Endothelial cell of umbilical vein (primary cell): ENCODE measurements around the gene SMOC1. TPM values are rescaled to one million over a fixed set of nuclear protein-coding genes. Genes with fewer than 3 reads are reported as not detected.

ENCODE experiments used
- BruUV-seq: library from RNA; stranded (reverse); fragments of 400-500 nt; replicated peaks from 2 replicates; lab custom pipeline; 2021; lab: Mats Ljungman, UMichigan
- CTCF ChIA-PET: fragments of 300-600, 350-600 bp; sonication (Branson Sonifier 250); formaldehyde crosslinking; loops from one replicate; lab custom pipeline; 2021; ENCODE audit warnings: antibody characterized with exemption, inconsistent platforms; lab: Charles Lee
- POLR2A ChIA-PET: fragments of 300-600, 350-600 bp; sonication (Branson Sonifier 250); formaldehyde crosslinking; loops from one replicate; lab custom pipeline; 2021; ENCODE audit warnings: antibody characterized with exemption, inconsistent platforms; lab: Charles Lee
- DNase-seq: peaks from one replicate; pipeline ENCODE4 v3.0.0-alpha.2; 2011; ENCODE audit warnings: low read depth, low spot score
- FAIRE-seq: peaks from 2 replicates; lab custom pipeline; 2011; peaks lifted over from hg19 to GRCh38; lab: Jason Lieb, UNC
- H2AFZ ChIP-seq: 2 replicates; pipeline ENCODE4 v1.6.0; 2012; ENCODE audit warnings: low read depth, low read length, control low read depth, inconsistent platforms
- H3K27ac ChIP-seq: 2 replicates; pipeline ENCODE4 v1.5.1; 2011; ENCODE audit warnings: low read depth, mild to moderate bottlenecking, control low read depth, low read length, moderate library complexity; ENCODE audit not compliant: insufficient read depth
- H3K27me3 ChIP-seq, 2 experiments: 2 replicates each; pipeline versions ENCODE4 v1.6.0 to v1.6.1; 2011; ENCODE audit warnings: low read length in 2 of 2, mixed read lengths in 1 of 2; ENCODE audit not compliant: control insufficient read depth in 2 of 2, insufficient read depth in 2 of 2
- H3K36me3 ChIP-seq, 2 experiments: 2 replicates in 1 of 2; 3 replicates in 1 of 2; pipeline ENCODE4 v1.5.1; 2011; ENCODE audit warnings: low read length in 2 of 2, mild to moderate bottlenecking in 1 of 2, moderate library complexity in 1 of 2; ENCODE audit not compliant: control insufficient read depth in 2 of 2, insufficient read depth in 2 of 2; ENCODE audit errors: extremely low read depth in 1 of 2
- H3K4me1 ChIP-seq: 3 replicates; pipeline ENCODE4 v1.5.1; 2011; ENCODE audit warnings: mild to moderate bottlenecking, low read length; ENCODE audit not compliant: control insufficient read depth, insufficient read depth; ENCODE audit errors: extremely low read depth
- H3K4me2 ChIP-seq: 2 replicates; pipeline ENCODE4 v1.6.1; 2011; ENCODE audit warnings: low read length, control low read depth, mixed read lengths; ENCODE audit not compliant: insufficient read depth
- H3K4me3 ChIP-seq, 3 experiments: fragments of 200-600 bp in 1 of 3; sonication (generic), shearing (Covaris generic) in 1 of 3; replicated peaks in 1 of 3; 2 replicates each; pipeline ENCODE4 v1.5.1; 2011 to 2016; ENCODE audit warnings: control low read depth in 3 of 3, low read length in 3 of 3, mild to moderate bottlenecking in 2 of 3, inconsistent platforms in 1 of 3, low read depth in 1 of 3, moderate library complexity in 1 of 3; ENCODE audit not compliant: insufficient read depth in 1 of 3
- H3K79me2 ChIP-seq: 2 replicates; pipeline ENCODE4 v1.6.0; 2012; ENCODE audit warnings: low read length, inconsistent platforms; ENCODE audit not compliant: control insufficient read depth, insufficient read depth
- H3K9ac ChIP-seq: replicated peaks from 2 replicates; pipeline ENCODE3; 2011; ENCODE audit warnings: low read length, control low read depth; ENCODE audit not compliant: insufficient read depth; ENCODE audit errors: extremely low read depth
- H3K9me1 ChIP-seq: replicated peaks from 3 replicates; pipeline ENCODE4 v1.6.0; 2011; ENCODE audit warnings: mild to moderate bottlenecking, low read length; ENCODE audit not compliant: control insufficient read depth, insufficient read depth; ENCODE audit errors: extremely low read depth
- H3K9me3 ChIP-seq: replicated peaks from 2 replicates; pipeline ENCODE4 v1.5.1; 2012; ENCODE audit warnings: low read length, inconsistent platforms; ENCODE audit not compliant: control insufficient read depth, insufficient read depth
- H4K20me1 ChIP-seq: replicated peaks from 2 replicates; pipeline ENCODE3; 2011; ENCODE audit warnings: mild to moderate bottlenecking, low read length; ENCODE audit not compliant: control insufficient read depth, insufficient read depth; ENCODE audit errors: extremely low read depth
- CTCF ChIP-seq, 2 donors: IDR thresholded peaks; 1 replicate in 1 of 2; 2 replicates in 1 of 2; pipeline ENCODE4 v1.5.1; 2011; ENCODE audit warnings: low read length in 2 of 2, mild to moderate bottlenecking in 2 of 2, moderate library complexity in 2 of 2, control low read depth in 1 of 2, inconsistent platforms in 1 of 2, low read depth in 1 of 2; ENCODE audit not compliant: insufficient read depth in 1 of 2; ENCODE audit errors: extremely low read depth in 1 of 2
- EZH2 ChIP-seq: IDR thresholded peaks from 2 replicates; pipeline ENCODE4 v1.6.1; 2012; ENCODE audit warnings: borderline replicate concordance, low read depth, mild to moderate bottlenecking, moderate library complexity, low read length, inconsistent platforms; ENCODE audit not compliant: severe bottlenecking
- FOS ChIP-seq: IDR thresholded peaks from 2 replicates; pipeline ENCODE4 v1.6.1; 2011; ENCODE audit warnings: mild to moderate bottlenecking, low read length, moderate library complexity, borderline replicate concordance; ENCODE audit not compliant: insufficient read depth
- GATA2 ChIP-seq: IDR thresholded peaks from 2 replicates; pipeline ENCODE4 v1.7.0; 2011; ENCODE audit warnings: low read depth, mild to moderate bottlenecking, moderate library complexity, mixed read lengths, low read length; ENCODE audit not compliant: insufficient read length, insufficient read depth
- JUN ChIP-seq: IDR thresholded peaks from 2 replicates; pipeline ENCODE4 v1.6.1; 2011; ENCODE audit warnings: borderline replicate concordance, low read depth; ENCODE audit not compliant: insufficient read length, insufficient read depth
- MAX ChIP-seq: IDR thresholded peaks from 2 replicates; pipeline ENCODE4 v1.6.1; 2011; ENCODE audit not compliant: insufficient read depth, insufficient read length
- MYC ChIP-seq: IDR thresholded peaks from one replicate; pipeline ENCODE4 v1.6.1; 2011; ENCODE audit warnings: mild to moderate bottlenecking, low read depth, low read length
- POLR2A ChIP-seq: IDR thresholded peaks from 2 replicates; pipeline ENCODE4 v1.6.1; 2012; ENCODE audit warnings: low read depth, mild to moderate bottlenecking, control low read depth, low read length
- POLR2AphosphoS5 ChIP-seq: IDR thresholded peaks from 2 replicates; pipeline ENCODE4 v1.6.1; 2012; ENCODE audit warnings: low read depth, mild to moderate bottlenecking, control low read depth, low read length, moderate library complexity; ENCODE audit not compliant: insufficient read depth
- dilution Hi-C: fragments of 300-500 bp; cut with MboI; formaldehyde crosslinking; loops from one replicate; pipeline ENCODE4 v1.15.0; 2019; ENCODE audit warnings: low sequenced_read_pairs; ENCODE audit not compliant: extremely low pct_ligation_motif_present
- intact Hi-C: fragments of 100-400 bp; cut with micrococcal nuclease; formaldehyde crosslinking; loops from one replicate; pipeline ENCODE4 v1.10.0; 2022
- polyA plus RNA-seq, 4 experiments: library from polyadenylated mRNA; depleted of rRNA in 3 of 4; stranded (reverse) in 3 of 4; unstranded in 1 of 4; fragments of >200 nt; gene quantifications; 2 replicates each; pipeline versions ENCODE4 v1.2.1 to v1.2.3, GENCODE V29; 2011 to 2012; ENCODE audit warnings: missing spikeins in 1 of 4
- total RNA-seq: library from RNA; stranded (reverse); gene quantifications from 2 replicates; pipeline ENCODE4 v1.2.3, GENCODE V29; 2021

SMOC1 gene
- total and polyA plus RNA-seq, 2 donors (not counting 3 experiments of a cell fraction or from before 2014, with no cell fraction given) = 0.97 to 1.1 TPM

- FAIRE-seq (no peak), DNase-seq (no peak)
- Histone ChIP-seq H3K36me3 (no peaks in the 10 kb centered on the region), H3K4me1 (no peaks in the 10 kb centered on the region), H3K9me1 (no peaks in the 10 kb centered on the region), H3K27me3 (no peaks in the 10 kb centered on the region), H3K4me2 (no peak overlapping the region), H3K9me3 (no peaks in the 10 kb centered on the region), H3K79me2 (no peaks in the 10 kb centered on the region), H3K27ac (no peak overlapping the region), H3K4me3 (no peak overlapping the region), H4K20me1 (no peaks in the 10 kb centered on the region), H3K9ac (no peak overlapping the region), H2AFZ (no peak overlapping the region)
- TF ChIP-seq MAX (no peak), FOS (no peak), CTCF (IDR thresholded peaks at IDR 0.05; ENCODE audit: extremely low read depth in 1 of 2, insufficient read depth in 1 of 2, low read depth in 1 of 2, low read length in 2 of 2) (no peak), POLR2A (no peak), POLR2AphosphoS5 (no peak), JUN (no peak), EZH2 (no peak), MYC (no peak), GATA2 (no peak)
- CTCF ChIA-PET = interaction anchor here (0.7 kb wide), 1 partner anchor 167 kb away, joined by 4 read pairs; no protein-coding TSS in a partner anchor
- BruUV-seq = no TSS peak
- POLR2A ChIA-PET = no interaction called here
- intact Hi-C loops (no loop called here), dilution Hi-C loops (no loop called here)
Observed at GRCh38 chr14:69861025-69861569, 18.1 kb upstream of the SMOC1 start.
